GM21447 (cell line): ENCODE results near the gene NEUROD2.

Experiments
- ATAC-seq: cut with Tn5 transposase; IDR thresholded peaks from one replicate; pipeline ENCODE4 v1.9.1; 2021; ENCODE audit not compliant: unreplicated experiment

Gene NEUROD2

GRCh38 chr17:39635614-39636176 is 28.0 kb upstream of the NEUROD2 start:
- ATAC-seq: no peak

DNA sequence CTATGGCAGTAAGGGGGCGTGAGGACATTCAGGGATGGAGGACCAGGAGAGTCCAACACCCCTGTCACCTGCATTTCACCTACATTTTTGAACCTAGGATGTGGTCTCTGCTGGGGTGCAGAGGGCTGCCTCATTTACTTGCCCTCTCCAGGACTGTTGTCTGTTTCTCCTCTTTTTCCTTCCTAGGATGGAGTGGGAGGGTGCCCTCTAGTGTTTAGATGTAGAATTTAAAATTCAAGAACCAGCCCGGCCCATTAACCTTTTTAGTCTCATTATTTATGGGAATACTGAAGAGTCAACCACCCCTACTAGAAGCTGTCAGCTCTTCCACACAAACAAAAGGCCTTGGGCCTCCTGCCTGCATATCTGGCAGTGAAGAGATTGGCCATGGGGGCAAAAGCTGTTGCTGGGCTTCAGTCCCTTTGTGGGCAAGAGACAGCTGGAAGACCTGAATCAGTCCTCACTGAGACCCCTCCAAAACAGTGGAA is 26.7 kb upstream of the NEUROD2 start:
- no peak for ATAC-seq

- ATAC-seq: no peak
Measured at GRCh38 chr17:39633570-39634183, 26.0 kb upstream of the NEUROD2 start.

DNA sequence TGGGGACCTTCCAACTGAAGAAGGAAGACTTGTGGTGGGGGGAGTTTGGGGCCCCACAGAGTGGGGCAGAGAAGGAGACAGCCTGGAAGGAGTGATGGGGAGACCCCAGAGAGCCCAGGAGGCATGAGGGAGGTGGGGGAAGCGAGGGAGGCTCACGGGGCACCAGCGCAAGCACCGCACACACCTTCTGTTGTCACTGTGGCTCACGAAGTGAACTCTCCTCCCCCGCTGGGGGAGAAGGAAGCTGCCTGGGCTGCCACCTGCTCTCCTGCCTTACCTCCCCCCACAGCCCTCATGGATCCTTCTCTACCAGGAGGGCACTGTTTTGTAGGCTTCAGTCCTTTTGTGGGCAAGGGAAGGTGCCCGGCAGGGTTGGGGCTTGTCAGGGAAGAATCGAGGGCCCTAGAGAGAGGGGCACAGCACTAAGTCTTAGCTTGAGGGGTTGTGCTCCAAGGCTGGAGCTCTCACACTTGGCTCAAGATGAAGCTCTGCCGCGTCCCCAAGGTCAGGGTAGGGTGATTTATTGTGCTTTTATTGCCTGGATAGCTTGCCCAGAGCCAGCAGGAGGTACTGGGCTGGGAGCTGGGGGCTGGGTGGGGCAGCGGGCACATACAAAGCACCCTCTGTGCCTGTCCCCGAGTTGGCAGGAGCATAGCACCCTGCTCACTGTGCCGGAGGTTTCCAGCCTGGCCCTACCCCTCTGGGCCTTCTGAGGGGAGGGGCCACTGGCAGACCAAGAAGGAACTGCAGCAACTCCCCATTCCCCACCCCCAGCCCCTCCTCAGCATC is 24.6 kb upstream of the NEUROD2 start:
- no peak for ATAC-seq

GRCh38 chr17:39631403-39631802 is 23.7 kb upstream of the NEUROD2 start:
- no peak for ATAC-seq

DNA sequence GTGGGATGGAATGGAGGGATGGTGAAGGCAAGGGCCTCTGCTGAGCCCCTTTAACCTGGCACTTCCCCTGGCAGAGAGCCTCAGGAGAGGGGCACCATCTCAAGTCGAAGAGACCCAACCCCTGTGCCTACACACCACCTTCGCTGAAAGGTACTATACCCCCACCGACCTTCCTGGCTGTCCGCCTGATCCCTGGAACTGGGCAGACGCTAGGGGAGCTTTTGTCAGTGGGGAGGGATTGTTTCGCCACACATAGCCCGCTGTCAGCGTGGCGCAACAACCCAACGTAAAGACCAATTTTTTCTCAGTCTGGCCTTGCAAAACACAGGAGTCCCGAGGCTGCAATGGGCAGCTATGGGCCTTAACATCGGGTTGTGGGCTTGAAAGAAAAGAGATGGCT is 22.2 kb upstream of the NEUROD2 start:
- no peak for ATAC-seq

- ATAC-seq: no peak
Measured at GRCh38 chr17:39629494-39629880, 21.8 kb upstream of the NEUROD2 start.

DNA sequence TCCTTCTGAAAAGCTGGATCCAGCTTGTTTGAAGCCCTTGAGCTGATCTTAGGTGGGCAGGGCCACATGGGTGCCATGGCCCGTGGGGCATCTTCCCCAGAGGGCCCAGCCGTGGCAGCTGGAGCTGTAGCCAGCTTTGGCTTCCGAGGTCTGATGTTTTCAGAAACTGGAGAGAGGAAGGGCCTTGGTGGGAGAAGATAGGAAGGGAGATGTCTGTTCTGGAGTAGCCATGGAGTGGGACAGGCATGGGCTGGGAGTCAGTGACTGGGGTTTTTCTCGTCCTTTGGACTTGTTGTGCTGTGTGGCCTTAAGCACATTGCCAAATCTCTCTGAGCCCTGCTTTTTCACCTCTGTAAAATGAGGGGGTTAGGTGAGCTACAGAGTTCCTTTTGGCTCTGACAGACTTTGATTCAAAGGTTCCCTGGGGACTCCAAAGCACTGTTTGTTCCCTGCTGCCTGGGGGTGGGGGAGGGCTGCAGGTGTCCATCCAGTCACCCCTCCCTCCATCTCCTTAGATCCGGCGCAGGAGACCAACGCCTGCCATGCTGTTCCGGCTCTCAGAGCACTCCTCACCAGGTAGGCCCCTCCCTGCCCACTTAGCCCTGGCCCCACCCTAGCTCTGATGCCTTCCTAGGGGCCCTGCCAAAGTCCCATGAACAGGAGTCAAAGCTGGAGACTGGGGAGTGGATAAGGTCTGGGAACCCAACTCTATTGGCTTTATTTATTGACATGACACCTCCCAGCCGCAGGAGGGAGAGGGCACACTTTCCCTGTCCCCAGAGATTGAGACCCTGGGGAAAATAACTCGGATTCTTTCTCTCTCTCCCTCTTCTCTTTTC is 21.2 kb upstream of the NEUROD2 start:
- no peak for ATAC-seq

GRCh38 chr17:39627712-39628516 is 20.2 kb upstream of the NEUROD2 start:
- ATAC-seq: no peak

DNA sequence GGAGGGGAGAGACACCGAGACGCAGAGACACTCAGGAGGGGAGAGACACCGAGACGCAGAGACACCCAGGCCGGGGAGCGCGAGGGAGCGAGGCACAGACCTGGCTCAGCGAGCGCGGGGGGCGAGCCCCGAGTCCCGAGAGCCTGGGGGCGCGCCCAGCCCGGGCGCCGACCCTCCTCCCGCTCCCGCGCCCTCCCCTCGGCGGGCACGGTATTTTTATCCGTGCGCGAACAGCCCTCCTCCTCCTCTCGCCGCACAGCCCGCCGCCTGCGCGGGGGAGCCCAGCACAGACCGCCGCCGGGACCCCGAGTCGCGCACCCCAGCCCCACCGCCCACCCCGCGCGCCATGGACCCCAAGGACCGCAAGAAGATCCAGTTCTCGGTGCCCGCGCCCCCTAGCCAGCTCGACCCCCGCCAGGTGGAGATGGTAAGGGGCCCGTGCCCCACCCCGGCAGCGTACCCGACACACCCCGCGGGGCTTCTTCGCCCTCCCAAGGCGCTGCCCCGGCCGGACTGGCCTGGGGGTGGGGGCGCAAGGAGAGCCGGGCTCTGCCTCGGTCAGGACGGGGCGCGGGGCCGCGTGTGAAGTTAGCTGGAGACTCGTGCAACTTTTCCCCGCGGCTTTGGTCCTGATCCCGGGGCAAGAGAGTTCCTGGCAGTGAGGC is 19.5 kb upstream of the NEUROD2 start:
- ATAC-seq: no peak

DNA sequence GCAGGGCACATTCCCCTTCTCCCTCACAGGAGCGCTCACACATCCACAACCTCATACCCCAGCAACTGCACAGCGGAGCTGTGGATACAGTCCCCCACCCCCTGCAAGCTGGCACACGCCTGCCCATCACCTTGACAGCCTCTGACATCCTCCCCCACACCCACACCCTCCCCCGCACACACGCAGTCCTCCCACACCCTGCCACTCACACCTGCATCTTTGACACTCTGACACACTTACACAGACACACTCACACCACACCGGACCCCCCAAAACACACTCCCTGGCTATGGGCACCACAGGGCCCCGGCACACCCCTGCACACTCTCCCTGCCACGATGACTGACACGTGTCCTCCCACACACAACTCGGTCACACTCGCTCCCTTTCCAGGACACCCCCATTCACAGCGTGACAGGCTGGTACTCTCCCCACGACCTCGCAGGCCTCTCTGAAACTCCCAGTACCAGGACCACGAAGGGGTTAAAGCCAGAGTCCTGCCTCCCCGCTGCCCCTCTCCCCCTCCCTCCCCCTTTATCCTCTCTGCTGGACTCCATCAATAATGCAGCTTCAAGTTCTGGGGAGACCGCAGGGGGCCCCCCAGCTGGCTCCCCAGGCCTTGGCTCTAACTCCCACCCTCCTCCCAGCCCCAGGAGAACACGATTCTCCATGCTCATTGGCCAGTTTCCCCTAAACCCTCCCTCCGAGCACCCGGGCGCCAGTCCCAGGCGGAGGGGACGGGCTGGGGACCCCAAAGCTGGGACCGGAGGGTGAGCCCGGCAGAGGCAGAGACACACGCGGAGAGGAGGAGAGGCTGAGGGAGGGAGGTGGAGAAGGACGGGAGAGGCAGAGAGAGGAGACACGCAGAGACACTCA is 18.7 kb upstream of the NEUROD2 start, which contains the start of gene PPP1R1B:
Gene PPP1R1B, plus strand, starts transcription at position 782 of the 876 bp plus-strand sequence. CDS start 441 bp downstream, outside the sequence.
- no peak for ATAC-seq

DNA sequence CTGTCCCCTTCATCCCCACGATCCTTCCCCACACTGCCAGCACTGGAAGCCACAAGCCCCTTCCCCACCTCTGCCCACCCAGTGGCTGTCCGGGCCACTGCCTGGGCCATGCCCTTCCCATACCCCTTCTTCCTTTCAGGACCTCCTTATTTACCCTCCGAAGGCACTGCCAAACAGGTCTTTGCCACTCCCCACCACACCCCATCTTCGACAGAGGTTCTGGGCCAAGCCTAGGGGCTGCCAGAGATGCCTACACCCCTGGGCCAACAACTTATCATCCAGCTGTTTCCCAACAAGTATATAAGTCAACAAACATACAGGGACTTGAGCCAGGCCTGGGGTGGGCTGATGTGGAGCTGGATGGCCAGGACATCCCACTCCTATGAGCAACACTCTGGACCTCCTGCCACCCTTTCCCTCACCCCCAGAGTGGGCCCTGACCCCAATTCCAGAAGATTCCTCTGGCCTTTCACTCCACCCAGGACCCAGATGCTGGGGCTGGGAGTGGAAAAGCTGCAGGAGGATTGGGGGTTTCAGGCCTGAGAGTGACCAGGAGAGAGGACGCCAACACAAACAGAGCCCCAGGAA is 17.6 kb upstream of the NEUROD2 start:
- no peak for ATAC-seq

- no peak for ATAC-seq
Measured at GRCh38 chr17:39624313-39624712, 16.6 kb upstream of the NEUROD2 start.

DNA sequence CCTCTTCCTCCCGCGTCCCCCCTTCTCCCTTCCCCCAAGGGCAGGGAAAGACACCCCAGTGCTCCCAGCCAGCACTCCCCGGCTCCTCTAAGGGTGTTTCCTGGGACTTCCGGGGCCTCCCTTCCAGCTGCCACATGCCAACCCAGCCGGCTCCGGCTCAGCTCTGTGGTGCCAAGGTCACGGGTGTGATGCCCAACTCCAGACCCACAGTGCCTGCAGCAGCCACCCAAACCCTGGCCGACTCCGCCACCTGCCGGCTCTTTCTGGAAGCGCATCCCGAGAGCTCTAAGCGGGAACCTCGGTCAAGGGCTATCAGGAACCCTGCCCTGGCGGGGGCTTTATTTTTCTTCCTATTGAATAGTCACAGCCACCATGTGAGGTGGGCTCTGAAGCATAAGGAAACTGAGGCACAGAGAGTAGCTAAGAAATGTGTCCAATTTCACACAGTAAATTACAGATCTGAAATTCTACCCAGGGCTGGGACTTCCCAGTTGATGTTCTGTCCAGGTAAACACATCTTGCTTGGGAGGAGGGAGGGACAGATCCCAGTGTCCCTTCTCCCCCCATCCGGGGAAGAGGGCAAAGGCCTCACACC is 15.7 kb upstream of the NEUROD2 start:
- ATAC-seq: no peak

DNA sequence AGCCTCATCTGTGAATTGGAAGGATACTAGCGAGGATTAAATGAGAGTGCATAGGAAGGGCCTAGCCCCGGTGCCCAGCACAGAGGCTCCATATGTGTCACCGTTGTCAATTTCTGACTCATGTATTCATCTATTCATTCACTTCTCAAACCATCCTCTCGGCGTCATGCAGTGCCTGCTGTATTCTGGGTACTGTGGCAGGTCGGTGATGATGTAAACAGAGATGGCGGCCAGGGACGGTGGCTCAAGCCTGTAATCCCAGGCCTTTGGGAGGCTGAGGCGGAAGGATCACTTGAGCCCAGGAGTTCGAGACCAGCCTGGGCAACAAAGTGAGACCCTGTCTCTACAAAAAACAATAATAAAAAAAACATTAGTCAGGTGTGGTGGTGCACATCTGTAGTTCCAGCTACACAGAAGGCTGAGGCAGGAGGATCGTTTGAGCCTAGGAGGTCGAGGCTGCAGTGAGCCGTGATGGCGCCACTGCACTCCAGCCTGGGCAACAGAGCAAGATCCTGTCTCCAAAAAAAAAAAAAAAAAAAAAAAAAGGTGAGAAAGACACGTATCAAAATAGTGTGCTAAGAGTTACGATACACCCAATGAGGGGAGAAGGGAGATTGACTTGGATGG is 14.8 kb upstream of the NEUROD2 start:
- no peak for ATAC-seq

GRCh38 chr17:39621523-39622379 is 14.0 kb upstream of the NEUROD2 start:
- ATAC-seq: no peak

GRCh38 chr17:39619786-39620101 is 12.0 kb upstream of the NEUROD2 start:
- ATAC-seq: no peak
